ENCODE results near the gene RAB42.
"Not testable (repeated sequence)": the region's sequence is repeated elsewhere in the genome, so short reads cannot be mapped to it uniquely, and the experiment has no call there.

Gene RAB42

DNA sequence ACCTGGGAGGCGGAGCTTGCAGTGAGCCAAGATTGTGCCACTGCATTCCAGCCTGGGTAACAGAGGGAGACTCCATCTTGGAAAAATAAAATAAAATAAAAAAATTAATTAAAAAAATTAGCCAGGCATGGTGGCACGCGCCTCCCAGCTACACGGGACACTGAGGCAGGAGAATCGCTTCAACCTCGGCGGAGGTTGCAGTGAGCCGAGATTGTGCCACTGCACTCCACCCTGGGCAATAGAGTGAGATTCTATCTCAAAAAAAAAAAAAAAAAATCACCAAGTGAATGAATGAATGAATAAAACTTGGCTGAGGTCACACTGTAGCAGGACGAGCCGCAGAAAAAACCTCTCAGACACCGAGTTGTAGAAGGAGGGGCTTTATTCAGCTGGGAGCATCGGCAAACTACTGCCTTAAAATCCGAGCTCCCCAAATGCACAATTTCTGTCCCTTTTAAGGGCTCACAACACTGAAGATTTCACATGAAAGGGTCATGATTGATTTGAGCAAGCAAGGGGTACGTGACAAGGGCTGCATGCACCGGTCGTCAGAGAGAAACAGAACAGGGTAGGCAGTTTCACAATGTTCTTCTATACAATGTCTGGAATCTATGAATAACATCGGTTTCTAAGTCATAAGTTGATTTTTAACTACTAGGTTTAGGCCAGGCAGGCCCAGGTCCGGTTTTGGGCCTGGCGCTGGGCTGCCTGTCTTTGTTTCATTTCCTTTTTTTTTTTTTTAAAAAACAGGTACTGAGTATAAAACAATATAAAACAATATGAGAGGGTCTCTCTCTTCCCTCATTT is 5.3 kb upstream of the RAB42 start:
- not testable (repeated sequence) for DNase-seq (ENCODE audit: low read depth in 2 of 2)

DNA sequence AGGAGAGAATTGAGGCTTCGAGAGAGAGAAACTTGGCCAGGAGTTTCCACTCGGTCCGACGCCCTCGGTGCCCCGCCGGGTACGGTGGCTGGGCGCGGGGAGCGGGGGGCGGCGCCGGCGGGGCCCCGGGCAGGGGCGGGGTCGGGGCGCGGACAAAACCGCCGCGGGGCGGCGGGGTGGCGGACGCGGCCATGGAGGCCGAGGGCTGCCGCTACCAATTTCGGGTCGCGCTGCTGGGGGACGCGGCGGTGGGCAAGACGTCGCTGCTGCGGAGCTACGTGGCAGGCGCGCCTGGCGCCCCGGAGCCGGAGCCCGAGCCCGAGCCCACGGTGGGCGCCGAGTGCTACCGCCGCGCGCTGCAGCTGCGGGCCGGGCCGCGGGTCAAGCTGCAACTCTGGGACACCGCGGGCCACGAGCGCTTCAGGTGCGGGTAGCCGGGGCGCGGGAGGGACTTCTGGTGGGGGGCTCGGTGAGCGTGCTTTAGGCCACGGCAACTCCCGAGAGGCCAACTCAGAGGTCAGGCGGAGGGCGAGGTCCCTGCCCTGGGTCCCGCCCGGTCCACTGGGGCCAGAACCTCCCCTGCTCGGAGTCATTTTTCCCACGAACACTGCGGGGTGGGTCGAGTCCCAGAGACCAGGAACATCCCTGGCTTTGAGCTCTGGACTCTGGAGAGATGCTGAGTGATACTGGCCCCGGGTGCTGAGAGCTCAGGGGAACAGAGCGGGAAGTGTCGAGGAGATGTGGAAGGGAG is 431 bp downstream of the RAB42 start:
- DNase-seq (ENCODE audit: low read depth in 2 of 2) = no peak

DNA sequence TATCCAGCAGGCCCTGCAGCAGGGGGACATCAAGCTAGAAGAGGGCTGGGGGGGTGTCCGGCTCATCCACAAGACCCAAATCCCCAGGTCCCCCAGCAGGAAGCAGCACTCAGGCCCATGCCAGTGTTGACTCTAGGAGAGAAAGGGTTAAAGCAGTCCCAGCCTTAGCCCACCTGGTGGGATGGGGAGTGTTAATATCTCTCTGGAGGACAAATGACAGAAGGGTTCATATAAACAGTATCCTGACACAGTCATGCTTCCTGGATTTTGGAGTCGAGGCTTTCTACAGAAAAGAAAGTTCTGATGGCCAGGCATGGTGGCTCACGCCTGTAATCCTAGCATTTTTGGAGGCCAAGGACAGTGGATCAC is 1.9 kb downstream of the RAB42 start:
- DNase-seq (ENCODE audit: low read depth in 2 of 2) = not testable (repeated sequence)

DNA sequence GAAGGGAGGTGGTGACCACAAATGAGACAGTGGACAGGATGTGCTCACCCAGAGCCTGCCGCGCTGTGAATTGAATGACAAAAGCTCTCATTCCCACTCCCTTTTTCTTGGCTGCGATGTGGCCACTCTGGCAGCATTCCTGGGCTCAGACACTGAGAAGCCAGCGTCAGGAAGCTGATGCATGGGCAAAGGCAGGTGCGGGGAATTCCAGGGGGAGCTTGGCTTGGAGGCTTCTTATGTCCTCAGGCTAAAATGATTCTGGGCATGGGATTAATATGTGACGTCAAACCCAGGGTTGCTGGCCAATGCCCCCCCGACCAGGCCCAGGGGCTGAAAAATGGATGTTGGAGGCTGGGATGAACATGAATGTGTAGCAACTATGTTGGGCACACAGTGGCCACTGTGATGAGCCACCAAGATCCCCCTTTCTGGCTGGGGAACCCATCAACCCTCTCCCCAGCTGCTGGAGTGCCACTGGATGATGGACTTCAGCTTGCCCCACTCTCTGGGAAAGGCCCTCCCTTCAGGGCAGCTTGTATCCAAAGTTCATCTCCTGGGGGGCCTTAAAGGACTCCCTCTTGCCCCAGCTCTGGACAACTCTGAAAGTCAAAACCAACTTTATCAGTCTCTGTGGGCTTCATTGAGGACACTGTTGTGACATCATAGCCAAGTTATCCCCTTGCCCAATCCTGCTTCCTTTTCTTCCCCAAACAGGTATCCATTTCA is 2.8 kb downstream of the RAB42 start:
- not testable (repeated sequence) for DNase-seq (ENCODE audit: low read depth in 2 of 2)

DNA sequence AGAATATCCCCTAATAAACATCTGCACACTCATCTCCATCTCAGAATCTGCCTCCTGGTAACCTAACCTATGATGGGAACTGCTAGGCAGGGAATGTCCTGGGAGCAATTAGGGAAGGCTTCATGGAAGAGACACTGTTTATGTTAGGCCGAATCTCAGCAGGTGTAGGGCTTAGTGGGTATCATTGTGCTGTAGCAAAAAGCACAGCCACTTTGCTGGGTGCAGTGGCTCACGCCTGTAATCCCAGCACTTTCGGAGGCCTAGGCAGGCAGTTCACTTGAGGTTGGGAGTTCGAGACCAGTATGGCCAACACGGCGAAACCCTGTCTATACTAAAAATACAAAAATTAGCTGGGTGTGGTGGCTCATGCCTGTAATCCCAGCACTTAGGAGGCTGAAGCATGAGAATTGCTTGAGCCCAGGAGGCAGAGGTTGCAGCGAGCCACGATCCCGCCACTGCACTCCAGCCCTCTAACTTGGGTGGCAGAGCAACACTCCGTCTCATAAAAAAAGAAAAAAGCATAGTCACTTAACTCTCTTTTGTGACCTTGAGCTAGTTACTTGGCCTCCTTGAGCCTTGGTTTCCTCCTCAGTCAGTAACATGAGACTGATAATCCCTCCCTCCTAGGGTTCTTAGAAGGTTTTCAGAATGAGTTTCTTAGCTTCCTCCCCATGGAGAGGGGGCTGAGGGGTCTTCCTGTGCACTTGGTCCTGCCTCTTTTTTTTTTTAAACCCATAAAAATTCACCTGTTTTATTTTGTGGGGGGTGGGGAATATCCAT is 3.5 kb downstream of the RAB42 start:
- DNase-seq (ENCODE audit: low read depth in 2 of 2) = no peak

DNA sequence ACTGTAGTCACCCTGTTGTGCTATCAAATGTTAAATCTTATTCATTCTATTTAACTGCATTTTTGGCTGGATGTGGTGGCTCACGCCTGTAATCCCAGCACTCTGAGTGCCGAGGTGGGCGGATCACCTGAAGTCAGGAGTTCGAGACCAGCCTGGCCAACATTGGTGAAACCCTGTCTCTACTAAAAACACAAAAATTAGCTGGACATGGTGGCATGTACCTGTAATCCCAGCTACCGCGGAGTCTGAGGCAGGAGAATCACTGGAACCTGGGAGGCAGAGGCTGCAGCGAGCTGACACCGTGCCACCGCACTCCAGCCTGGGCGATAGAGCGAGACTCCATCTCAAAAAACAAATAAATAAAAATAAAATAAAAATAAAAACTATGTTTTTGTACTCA is 4.2 kb downstream of the RAB42 start:
- DNase-seq (ENCODE audit: low read depth in 2 of 2) = not testable (repeated sequence)

DNA sequence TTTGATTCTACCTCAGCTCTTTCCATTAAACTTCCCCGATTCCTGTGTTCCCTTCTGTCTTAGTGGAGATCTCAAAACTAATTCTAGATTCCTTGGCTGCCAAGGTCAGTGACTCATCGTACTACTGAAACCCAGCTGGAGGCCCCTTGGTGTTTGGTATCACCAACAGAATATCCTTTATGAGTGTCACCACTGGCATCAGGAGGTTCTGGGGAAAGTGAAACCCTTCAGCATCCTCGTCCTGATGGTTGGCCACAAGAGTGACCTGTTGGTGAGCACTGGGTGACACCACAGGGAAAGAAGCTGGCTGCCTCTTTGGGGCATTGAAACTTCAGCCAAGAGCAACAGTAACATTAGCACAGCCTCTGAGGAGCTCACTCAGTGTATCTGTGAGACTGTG is 9.6 kb downstream of the RAB42 start:
- DNase-seq (ENCODE audit: low read depth in 2 of 2) = no peak

DNA sequence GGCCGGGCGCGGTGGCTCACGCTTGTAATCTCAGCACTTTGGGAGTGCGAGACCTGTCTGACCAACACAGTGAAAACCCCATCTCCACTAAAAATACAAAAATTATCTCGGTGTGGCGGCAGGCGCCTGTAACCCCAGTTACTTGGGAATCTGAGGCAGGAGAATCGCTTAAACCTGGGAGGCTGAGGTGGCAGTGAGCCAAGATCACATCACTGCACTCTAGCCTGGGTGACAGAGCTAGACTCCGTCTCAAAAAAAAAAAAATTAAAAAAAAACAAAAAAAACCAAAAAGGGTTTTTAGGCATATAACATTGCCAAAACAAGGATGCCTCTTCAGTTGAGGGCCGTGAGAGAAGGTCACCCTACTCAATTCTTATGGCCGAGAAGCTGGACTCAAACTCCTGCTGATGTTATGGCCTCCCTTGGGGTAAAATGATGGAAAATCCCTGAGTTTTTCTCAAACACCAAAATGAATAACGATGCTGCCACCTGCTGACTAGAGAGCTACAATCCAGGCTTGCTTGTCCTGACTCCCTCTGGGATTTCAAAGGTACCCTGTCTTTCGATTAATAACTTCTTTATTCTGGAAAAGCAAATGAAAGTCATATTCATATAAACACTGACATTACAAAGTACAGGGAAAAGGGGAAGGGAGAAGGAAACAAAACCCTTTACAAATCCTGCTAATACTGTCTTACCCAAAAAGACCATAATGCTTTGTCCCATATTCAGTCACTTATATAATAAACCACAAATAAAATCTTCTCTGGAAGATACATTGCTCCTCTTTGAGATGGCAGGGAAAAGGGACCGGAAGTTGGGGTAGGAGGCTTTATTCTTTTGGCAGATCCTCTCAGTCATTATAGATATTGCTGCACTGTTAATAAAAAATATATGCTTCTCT is 10.7 kb downstream of the RAB42 start:
- no peak for DNase-seq (ENCODE audit: low read depth in 2 of 2)

DNA sequence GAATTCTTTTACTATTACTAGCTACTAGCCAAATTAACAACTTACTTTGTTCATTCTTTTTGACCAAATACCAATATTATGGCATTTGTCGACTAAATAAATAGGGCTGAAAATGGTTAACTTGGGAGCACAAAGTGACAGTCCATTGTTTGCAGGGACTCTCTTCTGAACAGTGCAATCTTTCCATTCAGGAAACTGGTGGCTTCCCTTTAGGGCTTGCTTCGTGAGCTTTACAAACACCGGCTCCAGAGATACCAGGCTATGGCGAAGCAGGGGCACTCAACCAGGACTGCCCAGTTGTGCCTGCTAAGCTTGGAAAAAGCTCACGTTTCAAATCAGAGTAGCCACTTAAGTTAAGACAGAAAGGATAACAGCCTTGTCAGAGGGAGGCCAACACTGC is 12.3 kb downstream of the RAB42 start:
- DNase-seq (ENCODE audit: low read depth in 2 of 2) = no peak

DNA sequence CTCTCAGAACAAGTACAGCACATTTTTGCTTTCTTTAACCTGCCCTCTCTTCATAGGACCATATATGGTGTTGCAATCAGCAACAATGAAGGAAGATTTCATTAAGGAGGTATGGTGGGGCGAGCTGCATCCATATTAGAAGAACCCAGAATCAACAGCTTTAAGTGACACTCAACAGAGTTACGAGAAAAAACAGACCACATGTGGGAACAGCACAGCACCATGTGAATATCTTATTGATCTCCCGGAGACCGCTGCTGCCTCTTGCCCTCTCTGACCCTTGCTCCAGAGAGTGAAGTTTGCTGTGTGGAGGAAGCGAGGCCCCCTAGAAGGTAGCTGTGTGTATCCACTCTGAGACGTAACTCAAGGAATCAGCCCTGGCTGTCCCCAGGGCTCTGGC is 12.9 kb downstream of the RAB42 start:
- no peak for DNase-seq (ENCODE audit: low read depth in 2 of 2)

DNA sequence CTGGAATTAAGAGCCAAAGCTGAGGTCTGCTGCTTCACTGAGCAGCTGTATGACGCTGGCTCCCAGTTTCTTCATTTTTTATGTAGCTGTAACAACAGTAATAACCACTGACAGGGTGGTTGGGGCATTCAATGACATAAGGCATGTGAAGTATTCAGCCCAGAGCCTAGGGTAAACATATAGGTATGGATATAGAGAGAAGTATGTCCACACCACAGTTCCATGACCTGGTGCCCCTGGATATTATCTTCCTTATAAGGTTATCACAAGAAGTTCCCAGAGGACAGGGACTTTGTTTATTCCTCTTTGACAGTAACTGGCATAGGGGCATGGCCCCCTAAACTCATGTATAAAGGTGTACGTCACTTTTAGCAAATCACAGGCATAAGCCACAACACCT is 14.7 kb downstream of the RAB42 start:
- no peak for DNase-seq (ENCODE audit: low read depth in 2 of 2)

DNA sequence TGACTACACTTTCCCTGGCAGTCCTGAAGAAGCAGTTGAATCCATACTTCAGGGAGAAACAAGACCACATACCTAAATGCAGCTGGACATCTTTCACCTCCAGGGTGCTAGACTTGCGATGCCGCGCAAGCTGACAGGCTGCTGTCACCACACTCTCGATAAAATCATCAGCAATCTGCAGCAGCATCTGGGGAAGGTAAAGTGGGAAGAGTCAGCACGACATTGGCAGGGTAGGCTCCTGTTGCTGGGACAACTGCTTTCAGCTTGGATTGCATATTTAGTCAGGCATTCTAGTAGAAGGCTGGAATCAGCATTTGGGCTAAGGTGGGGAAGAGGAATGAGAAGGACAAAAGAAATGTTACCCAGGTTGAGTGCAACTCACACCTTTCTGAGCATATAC is 21.1 kb downstream of the RAB42 start:
- no peak for DNase-seq (ENCODE audit: low read depth in 2 of 2)

DNA sequence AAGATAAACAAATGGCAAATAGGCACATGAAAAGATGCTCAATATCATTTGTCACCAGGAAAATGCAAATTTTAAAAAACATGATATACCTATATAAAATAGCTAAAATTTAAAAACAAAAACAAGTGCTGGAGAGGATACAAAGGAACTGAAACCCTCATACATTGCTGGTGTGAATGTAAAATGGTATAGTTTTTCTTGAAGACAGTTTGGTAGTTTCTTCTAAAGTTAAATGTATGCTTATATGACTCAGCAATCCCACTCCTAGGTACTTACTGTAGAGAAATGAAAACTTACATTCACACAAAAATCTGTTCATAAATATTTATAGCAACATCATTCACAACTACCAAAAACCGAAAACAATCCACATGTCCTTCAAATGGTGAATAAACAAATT is 39.6 kb downstream of the RAB42 start:
- DNase-seq (ENCODE audit: low read depth in 2 of 2) = no peak

DNA sequence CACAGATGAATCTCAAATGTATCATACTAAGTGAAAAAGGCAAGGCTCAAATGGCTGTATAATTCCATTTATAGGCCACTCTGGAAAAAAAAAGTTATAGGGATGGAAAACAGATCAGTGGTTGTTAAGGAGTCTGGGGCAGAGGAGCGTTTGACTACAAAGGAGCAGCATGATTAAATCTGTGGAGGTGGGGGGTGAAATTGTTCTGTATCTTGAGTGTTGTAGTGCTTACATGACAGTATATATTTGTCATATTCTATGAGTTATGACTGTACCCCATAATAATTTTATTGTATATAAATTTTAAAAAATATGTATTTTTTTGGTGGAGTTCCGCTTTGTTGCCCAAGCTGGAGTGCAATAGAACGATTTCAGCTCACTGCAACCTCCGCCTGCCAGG is 40.5 kb downstream of the RAB42 start:
- DNase-seq (ENCODE audit: low read depth in 2 of 2) = no peak

DNA sequence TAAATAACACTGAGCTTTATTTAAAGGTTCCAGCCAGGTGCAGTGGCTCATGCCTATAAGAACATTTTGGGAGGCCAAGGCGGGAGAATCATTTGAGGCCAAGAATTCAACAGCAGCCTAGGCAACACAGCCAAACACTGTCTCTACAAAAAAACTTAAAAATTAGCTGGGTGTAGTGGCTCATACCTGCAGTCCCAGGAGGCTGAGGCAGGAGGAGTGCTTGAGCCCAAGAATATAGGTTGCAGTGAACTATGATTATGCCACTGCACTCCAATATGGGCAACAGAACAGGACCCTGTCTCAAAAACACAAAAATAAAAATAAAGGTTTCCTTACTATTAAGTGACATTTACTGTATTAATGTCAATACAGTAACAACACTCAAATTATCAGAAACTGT is 48.7 kb downstream of the RAB42 start:
- no peak for DNase-seq (ENCODE audit: low read depth in 2 of 2)

DNA sequence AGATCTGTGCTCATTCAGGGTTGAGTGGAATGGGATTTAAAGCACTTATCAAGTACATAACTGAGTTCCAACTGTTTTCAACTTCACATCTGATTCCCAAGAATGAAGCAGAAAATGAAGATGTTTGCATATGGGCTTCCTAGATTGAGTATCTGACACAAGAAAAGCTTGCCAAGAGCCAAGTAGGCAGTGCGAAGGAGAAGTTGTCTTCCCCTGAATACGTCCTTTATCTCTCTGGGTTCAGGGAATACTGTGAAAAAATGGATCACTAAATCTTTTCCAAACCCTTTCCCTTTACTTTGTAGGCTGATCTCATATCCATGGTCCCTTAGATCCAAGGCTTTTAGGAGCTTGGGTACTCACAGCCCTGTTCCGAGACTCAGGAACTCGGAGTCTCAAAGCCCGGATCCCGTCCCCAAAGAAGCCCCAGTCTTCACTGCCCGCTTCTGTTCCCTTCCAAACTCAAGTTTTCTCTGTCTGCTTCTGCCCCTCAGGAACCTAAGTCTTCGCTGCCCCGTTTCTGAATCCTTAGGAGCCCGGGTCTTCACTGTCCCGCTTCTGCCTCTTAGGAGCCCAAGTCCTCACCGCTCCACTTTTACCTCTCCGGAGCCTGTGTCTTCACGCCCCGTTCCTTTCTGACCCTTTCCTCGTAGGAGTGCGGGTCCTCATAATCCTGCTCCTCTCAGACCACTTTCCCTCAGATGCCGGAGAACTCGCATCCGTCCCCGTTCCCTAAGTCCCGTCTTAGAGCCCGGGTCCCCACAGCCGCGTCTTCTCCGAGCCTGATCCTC is 50.2 kb downstream of the RAB42 start:
- no peak for DNase-seq (ENCODE audit: low read depth in 2 of 2)

DNA sequence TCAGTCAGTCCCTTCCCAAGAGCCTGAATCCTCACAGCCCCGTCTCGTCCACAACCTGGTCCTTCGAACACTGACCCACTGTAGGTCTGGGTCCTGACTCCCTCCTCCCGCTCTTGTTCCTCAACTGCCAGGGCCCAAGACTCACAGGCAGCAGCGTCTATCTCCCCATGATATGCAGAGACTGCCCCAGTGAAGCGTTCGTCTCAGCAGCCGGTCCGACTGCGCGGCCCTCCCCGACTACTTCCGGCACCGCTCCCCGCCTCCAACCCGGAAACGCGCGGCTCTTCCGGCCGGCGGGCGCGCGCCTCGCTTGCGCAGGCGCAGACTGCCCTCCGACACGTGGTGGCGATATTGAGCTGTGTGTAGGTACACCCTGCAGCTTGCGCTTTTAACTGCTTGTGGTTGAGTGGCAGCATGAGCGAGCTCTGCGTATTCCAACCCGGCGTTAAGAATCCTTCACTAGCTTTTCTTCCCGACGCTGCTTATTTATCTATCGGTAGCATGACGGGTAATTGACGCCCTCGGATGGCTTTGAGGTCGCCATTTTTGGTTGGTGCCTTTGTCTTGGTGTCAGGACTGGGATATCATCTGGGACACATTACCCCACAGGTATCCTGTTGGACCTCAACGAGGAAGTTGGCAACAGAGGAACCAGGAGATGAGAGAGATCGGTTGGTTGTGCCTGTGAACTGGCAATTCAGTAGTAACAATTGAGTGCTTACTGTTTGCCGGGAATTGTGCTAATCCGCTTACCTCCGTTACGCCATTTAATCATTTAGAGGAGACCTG is 51.0 kb downstream of the RAB42 start, which contains the start of gene TAF12:
Gene TAF12, minus strand, starts transcription at position 221 of the 789 bp plus-strand sequence. CDS start 20,986 bp downstream, outside the sequence.
- peak; percentile 80 to 84 for DNase-seq (ENCODE audit: low read depth in 2 of 2)

DNA sequence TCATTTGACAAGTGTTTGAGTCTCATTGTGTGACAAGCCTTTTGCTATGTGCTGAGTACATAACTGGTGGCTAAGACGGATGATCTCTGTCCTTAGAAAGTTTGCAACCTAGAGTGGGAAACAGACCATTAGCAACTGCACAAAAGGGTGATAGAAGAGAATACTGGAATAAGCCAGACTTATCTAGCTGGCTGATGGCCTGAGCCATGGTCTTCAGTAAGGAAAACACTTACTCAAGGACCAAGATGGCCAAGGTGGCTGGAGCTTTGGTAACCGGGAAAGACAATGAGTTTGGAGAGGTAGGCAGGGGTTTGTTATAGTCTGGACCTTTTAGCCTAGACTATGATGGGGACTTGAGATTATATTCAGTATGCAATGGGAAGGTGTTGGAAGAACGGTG is 52.4 kb downstream of the RAB42 start:
- no peak for DNase-seq (ENCODE audit: low read depth in 2 of 2)

All from stimulated activated CD8-positive, alpha-beta memory T cell treated with anti-CD3 and anti-CD28 coated beads, Interleukin-7, amount 100 ng/mL, for 1 hour (primary cell).